ENCODE measurements around the gene NSRP1.

Gene NSRP1

DNA sequence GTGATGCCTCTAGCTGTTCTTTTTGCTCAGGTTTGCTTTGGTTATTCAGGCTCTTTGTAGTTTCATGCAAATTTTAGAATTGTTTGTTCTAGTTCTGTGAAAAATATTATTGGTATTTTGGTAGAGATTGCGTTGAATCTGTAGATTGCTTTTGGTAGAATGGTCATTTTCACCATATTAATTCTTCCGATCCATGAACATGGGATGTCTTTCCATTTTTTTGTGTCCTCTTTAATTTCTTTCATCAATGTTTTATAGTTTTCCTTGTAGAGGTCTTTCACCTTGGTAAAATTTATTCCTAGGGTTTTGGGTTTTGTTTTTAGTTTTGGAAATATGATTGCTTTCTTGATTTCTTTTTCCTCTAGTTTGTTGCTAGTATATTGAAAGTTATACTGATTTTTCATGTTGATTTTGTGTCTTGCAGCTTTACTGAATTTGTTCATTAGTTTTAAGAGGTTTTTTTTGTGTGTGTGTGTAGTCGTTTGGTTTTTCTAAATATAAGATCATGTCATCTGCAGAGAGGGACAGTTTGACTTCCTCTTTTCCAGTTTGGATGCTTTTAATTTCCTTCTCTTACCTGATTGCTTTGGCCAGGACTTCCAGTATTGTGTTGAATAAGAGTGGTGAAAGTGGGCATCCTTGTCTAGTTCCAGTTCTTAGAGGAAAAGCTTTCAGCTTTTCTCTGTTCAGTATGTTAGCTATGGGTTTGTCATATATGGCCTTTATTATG is 42.4 kb downstream of the NSRP1 start:
- DNase-seq (ENCODE audit: extremely low spot score), result no peak
- CTCF ChIA-PET, result no interaction called here
- POLR2A ChIA-PET, result no interaction called here
- no peak for TF ChIP-seq SUZ12 (IDR thresholded peaks at IDR 0.05)

DNA sequence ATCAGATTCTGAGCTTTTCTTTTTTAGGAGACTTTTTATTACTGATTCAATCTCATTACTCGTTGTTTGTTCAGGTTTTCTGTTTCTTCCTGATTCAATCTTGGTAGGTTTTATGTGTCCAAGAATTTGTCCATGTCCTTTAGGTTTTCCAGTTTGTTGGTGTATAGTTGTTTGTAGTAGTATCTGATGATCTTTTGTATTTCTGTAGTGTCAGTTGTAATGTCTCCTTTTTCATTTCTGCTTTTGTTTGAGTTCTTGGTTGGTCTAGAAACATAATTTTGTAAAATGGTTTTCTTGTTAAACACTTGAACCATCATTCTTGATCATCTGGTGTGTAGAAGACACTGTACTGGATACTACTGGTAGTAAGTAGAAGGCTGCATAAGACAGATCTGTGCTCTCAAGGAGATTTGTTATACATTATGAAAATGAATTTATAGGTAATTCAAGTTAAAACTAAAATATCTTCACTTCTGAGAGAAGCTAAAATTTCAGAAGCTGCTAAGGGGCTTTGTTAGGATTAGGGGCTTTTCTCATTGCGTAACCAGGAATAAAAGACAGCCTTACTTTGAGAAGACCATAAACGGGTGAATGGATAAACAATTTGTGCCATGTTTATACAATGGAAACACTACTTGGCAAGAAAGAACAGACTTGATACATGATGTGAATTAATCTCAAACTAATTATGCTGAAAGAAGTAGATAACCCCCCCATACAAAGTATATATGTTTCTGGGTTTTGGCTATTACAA is 44.0 kb downstream of the NSRP1 start:
- no peak for DNase-seq (ENCODE audit: extremely low spot score)
- no peak for TF ChIP-seq FOXM1 (IDR thresholded peaks at IDR 0.05; ENCODE audit: borderline replicate concordance)
- no peak for TF ChIP-seq FOXK2 (IDR thresholded peaks at IDR 0.05)
- ChIA-PET CTCF (no interaction called here), POLR2A (no interaction called here)

DNA sequence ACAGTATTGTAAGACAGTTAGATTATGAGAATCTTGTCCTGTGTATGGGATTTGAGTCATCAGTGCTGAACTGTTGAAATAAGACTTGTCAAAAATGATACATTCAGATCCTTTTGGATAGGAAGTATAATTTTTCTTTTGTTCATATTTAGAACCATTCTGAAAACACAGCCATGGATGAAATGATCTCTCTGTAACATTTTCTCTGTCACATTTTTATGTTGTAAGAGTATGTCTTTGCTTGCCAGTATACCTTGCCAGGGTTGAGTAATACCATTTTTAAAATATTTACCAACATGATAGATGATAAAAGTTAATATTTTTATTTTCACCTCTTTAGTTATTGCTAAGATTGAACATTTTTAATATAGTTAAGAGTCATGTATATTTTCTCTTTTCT is 45.0 kb downstream of the NSRP1 start:
- ChIA-PET POLR2A (no interaction called here), CTCF (no interaction called here)
- no peak for DNase-seq (ENCODE audit: extremely low spot score)
- TF ChIP-seq ARNT (IDR thresholded peaks at IDR 0.05) (no peak), NFRKB (IDR thresholded peaks at IDR 0.05) (no peak), SP1 (IDR thresholded peaks at IDR 0.05) (no peak), BHLHE40 (IDR thresholded peaks at IDR 0.05; ENCODE audit: borderline replicate concordance) (no peak)

DNA sequence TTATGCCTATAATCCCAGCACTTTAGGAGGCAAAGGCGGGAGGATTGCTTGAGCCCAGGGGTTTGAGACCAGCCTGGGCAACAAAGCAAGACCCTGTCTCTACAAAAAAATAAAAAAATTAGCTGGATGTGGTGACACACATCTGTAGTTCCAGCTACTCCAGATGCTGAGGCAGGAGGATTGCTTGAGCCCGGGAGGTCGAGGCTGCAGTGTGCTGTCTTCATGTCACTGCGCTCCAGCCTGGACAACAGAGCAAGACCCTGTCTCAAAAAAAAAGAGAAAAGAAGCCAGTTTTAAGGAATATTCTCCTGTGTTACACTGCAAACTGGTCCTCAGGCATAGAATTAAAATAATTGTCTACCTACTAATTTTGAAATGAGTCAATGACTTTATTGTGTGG is 47.9 kb downstream of the NSRP1 start:
- CTCF ChIA-PET, result interaction anchor here (0.6 kb wide), 1 partner anchor 39 kb away, joined by 4 read pairs; no protein-coding TSS in a partner anchor
- POLR2A ChIA-PET, result no interaction called here
- DNase-seq (ENCODE audit: extremely low spot score), result no peak
- TF ChIP-seq FOXA1 (IDR thresholded peaks at IDR 0.05), result no peak
- no peak for TF ChIP-seq SP1 (IDR thresholded peaks at IDR 0.05)
- no peak for TF ChIP-seq FOXK2 (IDR thresholded peaks at IDR 0.05)
- TF ChIP-seq HDGF (IDR thresholded peaks at IDR 0.05; ENCODE audit: borderline replicate concordance), result no peak
- TF ChIP-seq CTBP1 (IDR thresholded peaks at IDR 0.05; ENCODE audit: borderline replicate concordance), result no peak
- TF ChIP-seq ARNT (IDR thresholded peaks at IDR 0.05), result no peak
- no peak for TF ChIP-seq L3MBTL2 (conservative IDR thresholded peaks at IDR 0.05)
- TF ChIP-seq FOXM1 (IDR thresholded peaks at IDR 0.05; ENCODE audit: borderline replicate concordance), result no peak
- no peak for TF ChIP-seq ELF4 (IDR thresholded peaks at IDR 0.05)
- TF ChIP-seq, protein P1, sequence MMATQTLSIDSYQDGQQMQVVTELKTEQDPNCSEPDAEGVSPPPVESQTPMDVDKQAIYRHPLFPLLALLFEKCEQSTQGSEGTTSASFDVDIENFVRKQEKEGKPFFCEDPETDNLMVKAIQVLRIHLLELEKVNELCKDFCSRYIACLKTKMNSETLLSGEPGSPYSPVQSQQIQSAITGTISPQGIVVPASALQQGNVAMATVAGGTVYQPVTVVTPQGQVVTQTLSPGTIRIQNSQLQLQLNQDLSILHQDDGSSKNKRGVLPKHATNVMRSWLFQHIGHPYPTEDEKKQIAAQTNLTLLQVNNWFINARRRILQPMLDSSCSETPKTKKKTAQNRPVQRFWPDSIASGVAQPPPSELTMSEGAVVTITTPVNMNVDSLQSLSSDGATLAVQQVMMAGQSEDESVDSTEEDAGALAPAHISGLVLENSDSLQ (IDR thresholded peaks at IDR 0.05), result no peak
- no peak for TF ChIP-seq TARDBP (IDR thresholded peaks at IDR 0.05)
- TF ChIP-seq SUZ12 (IDR thresholded peaks at IDR 0.05), result no peak
- TF ChIP-seq NFRKB (IDR thresholded peaks at IDR 0.05), result no peak
- TF ChIP-seq LEF1 (IDR thresholded peaks at IDR 0.05; ENCODE audit: borderline replicate concordance), result no peak
- no peak for TF ChIP-seq BHLHE40 (IDR thresholded peaks at IDR 0.05; ENCODE audit: borderline replicate concordance)
- TF ChIP-seq ZNF384 (IDR thresholded peaks at IDR 0.05), result no peak

DNA sequence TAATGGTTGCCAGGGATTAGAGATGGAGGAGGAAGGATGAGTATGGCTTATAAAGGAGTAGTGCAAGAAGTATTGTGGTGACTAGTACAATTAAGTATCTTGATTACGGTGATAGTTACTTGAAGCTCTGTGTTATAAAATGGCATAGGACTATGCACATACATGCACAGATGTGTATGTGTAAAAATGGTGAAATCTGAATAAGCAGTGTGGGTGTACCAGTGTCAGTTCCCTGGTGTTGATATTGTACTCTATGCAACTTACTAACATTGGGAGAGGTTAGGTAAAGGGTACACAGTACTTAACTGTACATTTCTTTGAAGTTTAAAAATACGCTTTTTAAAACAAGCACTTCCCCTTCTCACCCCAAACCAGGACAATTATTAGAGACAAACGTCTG is 48.5 kb downstream of the NSRP1 start:
- ChIA-PET CTCF (no interaction called here), POLR2A (no interaction called here)
- TF ChIP-seq BHLHE40 (IDR thresholded peaks at IDR 0.05; ENCODE audit: borderline replicate concordance) (no peak), TARDBP (IDR thresholded peaks at IDR 0.05) (no peak), LEF1 (IDR thresholded peaks at IDR 0.05; ENCODE audit: borderline replicate concordance) (no peak), ZNF384 (IDR thresholded peaks at IDR 0.05) (no peak), SUZ12 (IDR thresholded peaks at IDR 0.05) (no peak), FOXM1 (IDR thresholded peaks at IDR 0.05; ENCODE audit: borderline replicate concordance) (no peak), NFRKB (IDR thresholded peaks at IDR 0.05) (no peak), FOXK2 (IDR thresholded peaks at IDR 0.05) (no peak), ARNT (IDR thresholded peaks at IDR 0.05) (no peak), ELF4 (IDR thresholded peaks at IDR 0.05) (no peak), HDGF (IDR thresholded peaks at IDR 0.05; ENCODE audit: borderline replicate concordance) (no peak), FOXA1 (IDR thresholded peaks at IDR 0.05) (no peak), L3MBTL2 (conservative IDR thresholded peaks at IDR 0.05) (no peak), CTBP1 (IDR thresholded peaks at IDR 0.05; ENCODE audit: borderline replicate concordance) (no peak)
- TF ChIP-seq, protein P1 (IDR thresholded peaks at IDR 0.05), result no peak

DNA sequence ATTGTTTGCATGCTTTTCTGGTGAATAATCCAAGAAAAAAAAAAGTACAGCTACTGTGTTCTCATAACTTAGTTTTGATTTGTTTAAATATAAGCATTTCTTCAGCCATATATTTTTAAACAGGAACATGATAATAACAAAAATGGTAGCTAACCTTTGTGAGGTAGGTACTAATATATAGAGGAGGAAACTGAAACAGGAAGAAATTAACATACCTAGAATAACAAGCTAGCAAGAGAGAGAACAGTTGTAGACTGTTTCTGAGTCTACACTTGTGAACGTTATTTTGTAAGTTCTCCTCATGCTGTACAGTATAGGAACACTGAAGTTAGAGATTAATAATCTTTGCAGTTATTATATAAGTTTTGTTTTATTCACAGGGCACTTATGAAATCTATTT is 49.3 kb downstream of the NSRP1 start:
- CTCF ChIA-PET, result interaction anchor here (0.6 kb wide), 1 partner anchor 11 kb away, joined by 3 read pairs; no protein-coding TSS in a partner anchor
- POLR2A ChIA-PET, result interaction anchor here (0.7 kb wide), 1 partner anchor 69 kb away, joined by 3 read pairs; no protein-coding TSS in a partner anchor
- no peak for DNase-seq (ENCODE audit: extremely low spot score)
- no peak for TF ChIP-seq SUZ12 (IDR thresholded peaks at IDR 0.05)
- TF ChIP-seq L3MBTL2 (conservative IDR thresholded peaks at IDR 0.05), result no peak
- TF ChIP-seq SP1 (IDR thresholded peaks at IDR 0.05), result no peak
- no peak for TF ChIP-seq FOXM1 (IDR thresholded peaks at IDR 0.05; ENCODE audit: borderline replicate concordance)
- TF ChIP-seq ELF4 (IDR thresholded peaks at IDR 0.05), result no peak
- TF ChIP-seq BHLHE40 (IDR thresholded peaks at IDR 0.05; ENCODE audit: borderline replicate concordance), result no peak
- no peak for TF ChIP-seq ZNF384 (IDR thresholded peaks at IDR 0.05)
- no peak for TF ChIP-seq HDGF (IDR thresholded peaks at IDR 0.05; ENCODE audit: borderline replicate concordance)
- TF ChIP-seq FOXK2 (IDR thresholded peaks at IDR 0.05), result no peak
- no peak for TF ChIP-seq LEF1 (IDR thresholded peaks at IDR 0.05; ENCODE audit: borderline replicate concordance)
- TF ChIP-seq NFRKB (IDR thresholded peaks at IDR 0.05), result no peak
- no peak for TF ChIP-seq TARDBP (IDR thresholded peaks at IDR 0.05)
- no peak for TF ChIP-seq CTBP1 (IDR thresholded peaks at IDR 0.05; ENCODE audit: borderline replicate concordance)
- TF ChIP-seq, protein P1 (IDR thresholded peaks at IDR 0.05), result no peak
- no peak for TF ChIP-seq ARNT (IDR thresholded peaks at IDR 0.05)
- no peak for TF ChIP-seq FOXA1 (IDR thresholded peaks at IDR 0.05)

More for the DNA sequence above, 48.5 kb downstream of the NSRP1 start:
- DNase-seq (ENCODE audit: extremely low spot score), result no peak

All from HEK293T (cell line).